H1 (cell line): ENCODE measurements around the gene SCAP. TPM values are rescaled to one million over a fixed set of nuclear protein-coding genes. Genes with fewer than 3 reads are reported as not detected.

Experiments used
- CTCF ChIA-PET: fragments of 300-600 bp; sonication (Branson Sonifier 250); formaldehyde crosslinking; loops from one replicate; lab custom pipeline; 2021; ENCODE audit not compliant: partially characterized antibody; lab: Charles Lee
- POLR2A ChIA-PET: fragments of 300-600 bp; sonication (Branson Sonifier 250); formaldehyde crosslinking; loops from one replicate; lab custom pipeline; 2021; ENCODE audit warnings: inconsistent platforms; ENCODE audit not compliant: partially characterized antibody; lab: Charles Lee
- DNase-seq, 2 experiments: peaks; one replicate each; pipeline versions ENCODE4 v3.0.0 to v3.0.0-alpha.2; 2010 to 2022; ENCODE audit warnings: low spot score in 2 of 2, low read depth in 1 of 2, mixed read lengths in 1 of 2
- FAIRE-seq: peaks from 2 replicates; lab custom pipeline; 2011; peaks lifted over from hg19 to GRCh38; lab: Jason Lieb, UNC
- H2AFZ ChIP-seq: 2 replicates; pipeline ENCODE4 v1.8.1; 2012; ENCODE audit warnings: low read length, inconsistent platforms
- H2AK5ac ChIP-seq: 2 replicates; pipeline ENCODE4 v1.6.1; 2013; ENCODE audit warnings: low read depth, low read length
- H2BK120ac ChIP-seq: replicated peaks from 2 replicates; pipeline ENCODE3; 2013; ENCODE audit warnings: low read depth, low read length, inconsistent platforms
- H2BK12ac ChIP-seq: 2 replicates; pipeline ENCODE4 v1.6.1; 2013; ENCODE audit warnings: low read depth, low read length
- H2BK15ac ChIP-seq: 2 replicates; pipeline ENCODE4 v1.6.1; 2013; ENCODE audit warnings: low read length
- H2BK20ac ChIP-seq: 2 replicates; pipeline ENCODE4 v1.6.1; 2013; ENCODE audit warnings: low read length
- H2BK5ac ChIP-seq: 2 replicates; pipeline ENCODE4 v1.6.1; 2013; ENCODE audit warnings: low read depth, low read length
- H3K14ac ChIP-seq: 2 replicates; pipeline ENCODE4 v1.6.1; 2013; ENCODE audit warnings: inconsistent platforms; ENCODE audit not compliant: insufficient read length
- H3K18ac ChIP-seq: 2 replicates; pipeline ENCODE4 v1.6.1; 2013; ENCODE audit warnings: low read length; ENCODE audit errors: extremely low read depth
- H3K23ac ChIP-seq: 2 replicates; pipeline ENCODE4 v1.6.1; 2013; ENCODE audit warnings: inconsistent platforms; ENCODE audit not compliant: insufficient read length
- H3K23me2 ChIP-seq: 2 replicates; pipeline ENCODE4 v1.6.1; 2013; ENCODE audit warnings: low read depth, low read length
- H3K27ac ChIP-seq: 2 replicates; pipeline ENCODE4 v1.6.1; 2011; ENCODE audit warnings: low read depth, low read length, inconsistent platforms
- H3K27me3 ChIP-seq, 4 experiments: replicated peaks in 1 of 4; 1 replicate in 1 of 4; 2 replicates in 3 of 4; pipeline versions ENCODE4 v1.6.1 to v1.8.1; 2011 to 2013; ENCODE audit warnings: low read length in 3 of 4, mild to moderate bottlenecking in 3 of 4, inconsistent platforms in 2 of 4, mixed read lengths in 2 of 4, moderate library complexity in 1 of 4; ENCODE audit not compliant: control insufficient read depth in 3 of 4, insufficient read depth in 3 of 4; ENCODE audit errors: extremely low read depth in 1 of 4
- H3K36me3 ChIP-seq, 4 experiments: 2 replicates each; pipeline versions ENCODE4 v1.6.1 to v1.8.1; 2011 to 2013; ENCODE audit warnings: mild to moderate bottlenecking in 4 of 4, low read length in 3 of 4, moderate library complexity in 2 of 4, control low read depth in 1 of 4, inconsistent platforms in 1 of 4; ENCODE audit not compliant: insufficient read depth in 4 of 4, control insufficient read depth in 2 of 4
- H3K4ac ChIP-seq: replicated peaks from 2 replicates; pipeline ENCODE3; 2013; ENCODE audit warnings: low read length, low read depth, mixed read lengths, inconsistent platforms; ENCODE audit not compliant: insufficient read length
- H3K4me1 ChIP-seq, 4 experiments: replicated peaks in 1 of 4; 1 replicate in 1 of 4; 2 replicates in 3 of 4; pipeline versions ENCODE4 v1.6.1 to v1.8.1; 2011 to 2013; ENCODE audit warnings: low read length in 3 of 4, inconsistent platforms in 2 of 4, mixed read lengths in 1 of 4; ENCODE audit not compliant: insufficient read depth in 4 of 4, control insufficient read depth in 3 of 4
- H3K4me2 ChIP-seq, 2 experiments: 2 replicates each; pipeline versions ENCODE4 v1.6.1 to v1.8.1; 2011 to 2013; ENCODE audit warnings: low read depth in 2 of 2, low read length in 2 of 2, control low read depth in 1 of 2, inconsistent platforms in 1 of 2, mild to moderate bottlenecking in 1 of 2; ENCODE audit not compliant: insufficient read depth in 1 of 2
- H3K4me3 ChIP-seq, 4 experiments: fragments of 200-600, 300-600 bp in 1 of 4; sonication (generic), shearing (Covaris generic), sonication (Bioruptor Twin) in 1 of 4; 2 replicates each; pipeline versions ENCODE4 v1.5.1 to v1.8.1; 2011 to 2016; ENCODE audit warnings: low read length in 4 of 4, low read depth in 3 of 4, control low read depth in 2 of 4, inconsistent platforms in 2 of 4, mild to moderate bottlenecking in 2 of 4, mixed read lengths in 1 of 4, moderate library complexity in 1 of 4; ENCODE audit not compliant: insufficient read depth in 2 of 4; ENCODE audit errors: extremely low read depth in 1 of 4
- H3K56ac ChIP-seq: replicated peaks from 2 replicates; pipeline ENCODE3; 2013; ENCODE audit warnings: low read depth, mild to moderate bottlenecking, mixed read lengths, low read length, inconsistent platforms; ENCODE audit not compliant: insufficient read length
- H3K79me1 ChIP-seq: 2 replicates; pipeline ENCODE4 v1.6.1; 2013; ENCODE audit warnings: low read depth, low read length, control low read depth
- H3K79me2 ChIP-seq, 2 experiments: 2 replicates each; pipeline versions ENCODE4 v1.6.1 to v1.8.1; 2012 to 2013; ENCODE audit warnings: low read length in 2 of 2, mild to moderate bottlenecking in 2 of 2, inconsistent platforms in 1 of 2; ENCODE audit not compliant: insufficient read depth in 2 of 2, control insufficient read depth in 1 of 2
- H3K9ac ChIP-seq, 4 experiments: replicated peaks in 1 of 4; 1 replicate in 1 of 4; 2 replicates in 3 of 4; pipeline versions ENCODE4 v1.6.1 to v1.8.1; 2011 to 2013; ENCODE audit warnings: low read depth in 3 of 4, low read length in 3 of 4, control low read depth in 2 of 4, mild to moderate bottlenecking in 2 of 4, moderate library complexity in 2 of 4, inconsistent platforms in 1 of 4; ENCODE audit errors: extremely low read depth in 1 of 4
- H3K9me3 ChIP-seq, 2 experiments: 2 replicates each; pipeline versions ENCODE4 v1.6.1 to v1.8.1; 2012 to 2013; ENCODE audit warnings: mild to moderate bottlenecking in 2 of 2, moderate library complexity in 2 of 2, control low read depth in 1 of 2, inconsistent platforms in 1 of 2, low read depth in 1 of 2, low read length in 1 of 2, mixed read lengths in 1 of 2; ENCODE audit not compliant: insufficient read depth in 2 of 2
- H4K20me1 ChIP-seq, 2 experiments: replicated peaks in 1 of 2; 2 replicates each; pipeline versions ENCODE3 to v1.8.1; 2011 to 2013; ENCODE audit warnings: inconsistent platforms in 2 of 2, low read length in 2 of 2, mild to moderate bottlenecking in 1 of 2; ENCODE audit not compliant: insufficient read depth in 2 of 2, control insufficient read depth in 1 of 2
- H4K5ac ChIP-seq: 2 replicates; pipeline ENCODE4 v1.6.1; 2013; ENCODE audit warnings: low read length, low read depth, mixed read lengths, inconsistent platforms; ENCODE audit not compliant: insufficient read length
- H4K8ac ChIP-seq: 2 replicates; pipeline ENCODE4 v1.8.0; 2013; ENCODE audit warnings: mild to moderate bottlenecking, moderate library complexity, low read length, inconsistent platforms; ENCODE audit not compliant: insufficient read depth; ENCODE audit errors: extremely low read depth
- H4K91ac ChIP-seq: replicated peaks from 2 replicates; pipeline ENCODE3; 2013; ENCODE audit warnings: low read length, mixed read lengths, inconsistent platforms; ENCODE audit not compliant: insufficient read length
- BACH1 ChIP-seq: IDR thresholded peaks from 2 replicates; pipeline ENCODE4 v1.6.1; 2012; ENCODE audit warnings: low read length, improper control_type of control experiment
- CBX5 ChIP-seq: fragments of 300-800, 300-1000 bp; sonication (generic); IDR thresholded peaks from 2 replicates; pipeline ENCODE4 v1.7.1; 2016; ENCODE audit warnings: antibody characterized with exemption, low read length, low read depth
- CBX8 ChIP-seq: fragments of 300-800, 300-1000 bp; sonication (generic); IDR thresholded peaks from 2 replicates; pipeline ENCODE4 v1.7.1; 2016; ENCODE audit warnings: low read depth, low read length, borderline replicate concordance
- GABPA ChIP-seq: IDR thresholded peaks from 2 replicates; pipeline ENCODE4 v1.6.1; 2011; ENCODE audit warnings: mild to moderate bottlenecking, low read length, moderate library complexity, borderline replicate concordance; ENCODE audit not compliant: insufficient read depth
- JUND ChIP-seq: IDR thresholded peaks from 2 replicates; pipeline ENCODE4 v1.6.1; 2011; ENCODE audit warnings: mild to moderate bottlenecking, improper control_type of control experiment, low read length
- KDM4A ChIP-seq: IDR thresholded peaks from one replicate; pipeline ENCODE4 v1.7.1; 2012; ENCODE audit warnings: low read depth, mild to moderate bottlenecking, moderate library complexity, low read length, inconsistent platforms; ENCODE audit not compliant: severe bottlenecking
- SIRT6 ChIP-seq: IDR thresholded peaks from one replicate; pipeline ENCODE4 v1.7.1; 2012; ENCODE audit warnings: low read length, inconsistent platforms
- SP2 ChIP-seq: IDR thresholded peaks from 2 replicates; pipeline ENCODE4 v1.6.1; 2012; ENCODE audit warnings: mild to moderate bottlenecking, low read length, inconsistent platforms
- SRF ChIP-seq: IDR thresholded peaks from 2 replicates; pipeline ENCODE4 v1.6.1; 2011; ENCODE audit warnings: mild to moderate bottlenecking, low read depth, low read length, moderate library complexity
- polyA plus RNA-seq, 7 experiments: library from polyadenylated mRNA; depleted of rRNA in 3 of 7; stranded (reverse) in 5 of 7; unstranded in 2 of 7; fragments of >200 nt in 5 of 7; fragments of 200-250 nt in 2 of 7; gene quantifications; 1 replicate in 5 of 7; 2 replicates in 1 of 7; 4 replicates in 1 of 7; pipeline versions ENCODE4 v1.2.1 to v1.2.3, GENCODE V29; 2011 to 2013; ENCODE audit warnings: missing spikeins in 2 of 7, mixed read lengths in 2 of 7
- total RNA-seq: library from RNA; stranded (reverse); fragmentation: NEBNext Ultra II Directional; extraction: Animal tissue kit (Norgen Biotek cat#: 25700); gene quantifications from 2 replicates; pipeline ENCODE4 v1.2.1, GENCODE V29; 2021
- TF ChIP-seq, protein P1 (sequence below): IDR thresholded peaks from 2 replicates; pipeline ENCODE4 v1.6.1; 2012; ENCODE audit warnings: low read length, inconsistent platforms

SCAP gene
- total and polyA plus RNA-seq, 2 of the 8 experiments (the other 6 are each of a cell fraction or from before 2014, with no cell fraction given): 74.0 to 114 TPM

DNA sequence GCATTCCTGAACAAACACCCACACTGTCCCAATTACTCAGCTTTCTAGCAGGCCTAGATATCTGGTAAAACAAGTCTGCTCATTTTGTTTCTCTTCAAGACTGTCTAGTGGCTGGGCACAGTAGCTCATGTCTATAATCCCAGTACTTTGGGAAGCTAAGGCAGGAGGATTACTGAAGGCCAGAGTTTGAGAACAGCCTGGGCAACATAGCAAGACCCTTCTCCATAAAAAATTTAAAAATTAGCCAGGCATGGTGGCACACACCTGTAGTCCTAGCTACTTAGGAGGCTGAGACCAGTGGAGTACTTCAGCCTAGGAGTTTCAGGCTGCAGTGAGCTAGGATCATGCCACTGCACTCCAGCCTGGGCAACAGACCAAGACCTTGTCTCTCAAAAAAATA lies 101.2 kb downstream of the SCAP start:
- no peak overlapping the region for H3K56ac ChIP-seq
- H3K9me3 ChIP-seq: no peaks in the 10 kb centered on the region
- H2BK20ac ChIP-seq: no peak overlapping the region
- H2AK5ac ChIP-seq: no peak overlapping the region
- H3K27ac ChIP-seq: no peak overlapping the region
- FAIRE-seq: no peak
- H2BK15ac ChIP-seq: no peak overlapping the region
- POLR2A ChIA-PET: interaction anchor here (0.6 kb wide), 1 partner anchor 194 kb away, joined by 3 read pairs; no protein-coding TSS in a partner anchor
- no peak overlapping the region for H2BK5ac ChIP-seq
- H3K79me2 ChIP-seq: no peaks in the 10 kb centered on the region
- no peak overlapping the region for H4K8ac ChIP-seq
- H3K4me2 ChIP-seq: no peak overlapping the region
- H4K20me1 ChIP-seq: no peaks in the 10 kb centered on the region
- no peak for DNase-seq
- H2BK12ac ChIP-seq: no peak overlapping the region
- H3K18ac ChIP-seq: no peak overlapping the region
- no peak overlapping the region for H3K9ac ChIP-seq
- H3K79me1 ChIP-seq: no peaks in the 10 kb centered on the region; the same call in 1 of the 2 replicates
- CTCF ChIA-PET: no interaction called here
- H3K23ac ChIP-seq: no peak overlapping the region
- H3K23me2 ChIP-seq: peaks cover 1% of the 10 kb centered on the region; the same call in 1 of the 2 replicates
- no peak overlapping the region for H3K14ac ChIP-seq
- H3K4ac ChIP-seq: no peak overlapping the region
- no peak overlapping the region for H4K91ac ChIP-seq
- H3K36me3 ChIP-seq: no peaks in the 10 kb centered on the region
- peaks cover 2 to 5% (median 3%) of the 10 kb centered on the region in 4 experiments; a peak in 4 of 7 replicates for H3K4me1 ChIP-seq
- H4K5ac ChIP-seq: no peak overlapping the region
- no peak overlapping the region for H2AFZ ChIP-seq
- no peaks in the 10 kb centered on the region for H3K27me3 ChIP-seq
- H2BK120ac ChIP-seq: no peak overlapping the region
- no peak overlapping the region for H3K4me3 ChIP-seq
- no peak for TF ChIP-seq GABPA
- no peak for TF ChIP-seq BACH1
- TF ChIP-seq JUND: no peak
- no peak for TF ChIP-seq SIRT6
- no peak for TF ChIP-seq SP2
- TF ChIP-seq SRF: no peak
- no peak for TF ChIP-seq CBX5
- TF ChIP-seq CBX8: no peak
- TF ChIP-seq, protein P1, sequence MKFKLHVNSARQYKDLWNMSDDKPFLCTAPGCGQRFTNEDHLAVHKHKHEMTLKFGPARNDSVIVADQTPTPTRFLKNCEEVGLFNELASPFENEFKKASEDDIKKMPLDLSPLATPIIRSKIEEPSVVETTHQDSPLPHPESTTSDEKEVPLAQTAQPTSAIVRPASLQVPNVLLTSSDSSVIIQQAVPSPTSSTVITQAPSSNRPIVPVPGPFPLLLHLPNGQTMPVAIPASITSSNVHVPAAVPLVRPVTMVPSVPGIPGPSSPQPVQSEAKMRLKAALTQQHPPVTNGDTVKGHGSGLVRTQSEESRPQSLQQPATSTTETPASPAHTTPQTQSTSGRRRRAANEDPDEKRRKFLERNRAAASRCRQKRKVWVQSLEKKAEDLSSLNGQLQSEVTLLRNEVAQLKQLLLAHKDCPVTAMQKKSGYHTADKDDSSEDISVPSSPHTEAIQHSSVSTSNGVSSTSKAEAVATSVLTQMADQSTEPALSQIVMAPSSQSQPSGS: no peak
- TF ChIP-seq KDM4A: no peak
